ENCODE results near the gene KLHDC4. TPM values are rescaled to one million over a fixed set of nuclear protein-coding genes. Genes with fewer than 3 reads are reported as not detected.
"Not testable (repeated sequence)": the region's sequence is repeated elsewhere in the genome, so short reads cannot be mapped to it uniquely, and the experiment has no call there.

KLHDC4 gene
- total RNA-seq, 1 donor from 2014 or later, result 91.0 TPM

- Mint-ChIP-seq H3K27ac (peak overlapping the region; percentile 96), H3K36me3 (ENCODE audit: low read depth) (peaks cover 3% of the 10 kb centered on the region), H3K27me3 (no peaks in the 10 kb centered on the region), H3K4me3 (peak overlapping the region; percentile 77), H3K9me3 (no peaks in the 10 kb centered on the region), H3K4me1 (peaks cover 48% of the 10 kb centered on the region)
- intact Hi-C loops (cut with micrococcal nuclease), result loop anchor here (10.0 kb wide), 1 partner anchor 656 kb away; no protein-coding TSS in a partner anchor
- DNase-seq, result no peak
Measured at GRCh38 chr16:87778476-87778829, 12.7 kb upstream of the KLHDC4 start.

GRCh38 chr16:87773836-87774235 is 8.1 kb upstream of the KLHDC4 start:
- H3K36me3 Mint-ChIP-seq (ENCODE audit: low read depth); DNase-seq; H3K27ac Mint-ChIP-seq; H3K4me3 Mint-ChIP-seq; H3K27me3 Mint-ChIP-seq; H3K9me3 Mint-ChIP-seq: not testable (repeated sequence)
- intact Hi-C loops (cut with micrococcal nuclease), result loop anchor here (10.0 kb wide), 1 partner anchor 661 kb away; no protein-coding TSS in a partner anchor
- H3K4me1 Mint-ChIP-seq, result peaks cover 23% of the 10 kb centered on the region

GRCh38 chr16:87767456-87767855 is 1.7 kb upstream of the KLHDC4 start:
- not testable (repeated sequence) for H3K9me3 Mint-ChIP-seq, H3K27ac Mint-ChIP-seq, H3K27me3 Mint-ChIP-seq, DNase-seq
- Mint-ChIP-seq H3K4me3 (peak overlapping the region; percentile 98), H3K36me3 (ENCODE audit: low read depth) (peaks cover 19% of the 10 kb centered on the region), H3K4me1 (peaks cover 28% of the 10 kb centered on the region)
- intact Hi-C loops (cut with micrococcal nuclease), result loop anchor here (2.0 to 5.0 kb wide), 2 partner anchors 215 to 379 kb away; no protein-coding TSS in a partner anchor

GRCh38 chr16:87766485-87766797 is 655 bp upstream of the KLHDC4 start:
- H3K27me3 Mint-ChIP-seq, result no peaks in the 10 kb centered on the region
- H3K4me3 Mint-ChIP-seq, result peak overlapping the region; percentile 98
- peaks cover 32% of the 10 kb centered on the region for H3K4me1 Mint-ChIP-seq
- H3K36me3 Mint-ChIP-seq (ENCODE audit: low read depth), result peaks cover 26% of the 10 kb centered on the region
- peak overlapping the region; percentile 96 for H3K27ac Mint-ChIP-seq
- H3K9me3 Mint-ChIP-seq, result no peaks in the 10 kb centered on the region
- intact Hi-C loops (cut with micrococcal nuclease), result loop anchor here (2.0 to 5.0 kb wide), 2 partner anchors 214 to 378 kb away; no protein-coding TSS in a partner anchor
- DNase-seq, result no peak

GRCh38 chr16:87765473-87765775 is 362 bp downstream of the KLHDC4 start:
- H3K4me1 Mint-ChIP-seq, result peaks cover 32% of the 10 kb centered on the region
- H3K4me3 Mint-ChIP-seq, result peak overlapping the region; percentile 98
- peak overlapping the region; percentile 84 for H3K27ac Mint-ChIP-seq
- intact Hi-C loops (cut with micrococcal nuclease), result loop anchor here (5.0 kb wide), 1 partner anchor 213 kb away; no protein-coding TSS in a partner anchor
- H3K36me3 Mint-ChIP-seq (ENCODE audit: low read depth), result peaks cover 32% of the 10 kb centered on the region
- H3K9me3 Mint-ChIP-seq, result no peaks in the 10 kb centered on the region
- no peaks in the 10 kb centered on the region for H3K27me3 Mint-ChIP-seq
- peak; percentile 80 for DNase-seq

GRCh38 chr16:87764600-87765472 is 950 bp downstream of the KLHDC4 start:
- peaks cover 34% of the 10 kb centered on the region for H3K36me3 Mint-ChIP-seq (ENCODE audit: low read depth)
- intact Hi-C loops (cut with micrococcal nuclease), result loop anchor here (5.0 kb wide), 1 partner anchor 213 kb away; no protein-coding TSS in a partner anchor
- H3K27me3 Mint-ChIP-seq, result no peaks in the 10 kb centered on the region
- peak overlapping the region; percentile 84 for H3K27ac Mint-ChIP-seq
- no peaks in the 10 kb centered on the region for H3K9me3 Mint-ChIP-seq
- H3K4me1 Mint-ChIP-seq, result peaks cover 32% of the 10 kb centered on the region
- H3K4me3 Mint-ChIP-seq, result peak overlapping the region; percentile 98
- DNase-seq, result peak; percentile 68

- no peak for DNase-seq
- H3K36me3 Mint-ChIP-seq (ENCODE audit: low read depth), result peaks cover 46% of the 10 kb centered on the region
- intact Hi-C loops (cut with micrococcal nuclease), result no loop called here
- H3K27ac Mint-ChIP-seq, result no peak overlapping the region
- peaks cover 27% of the 10 kb centered on the region for H3K4me1 Mint-ChIP-seq
- no peaks in the 10 kb centered on the region for H3K9me3 Mint-ChIP-seq
- H3K27me3 Mint-ChIP-seq, result no peaks in the 10 kb centered on the region
- H3K4me3 Mint-ChIP-seq, result peak overlapping the region; percentile 43
Measured at GRCh38 chr16:87762620-87763019, 3.2 kb downstream of the KLHDC4 start.

- Mint-ChIP-seq H3K9me3 (no peaks in the 10 kb centered on the region), H3K4me3 (no peak overlapping the region), H3K27ac (peak overlapping the region; percentile 37), H3K4me1 (peaks cover 25% of the 10 kb centered on the region), H3K27me3 (no peaks in the 10 kb centered on the region), H3K36me3 (ENCODE audit: low read depth) (peaks cover 49% of the 10 kb centered on the region)
- DNase-seq, result no peak
- intact Hi-C loops (cut with micrococcal nuclease), result no loop called here
Measured at GRCh38 chr16:87762071-87762571, 3.7 kb downstream of the KLHDC4 start.

- H3K4me1 Mint-ChIP-seq, result peaks cover 23% of the 10 kb centered on the region
- no peak overlapping the region for H3K4me3 Mint-ChIP-seq
- peaks cover 58% of the 10 kb centered on the region for H3K36me3 Mint-ChIP-seq (ENCODE audit: low read depth)
- H3K9me3 Mint-ChIP-seq, result no peaks in the 10 kb centered on the region
- intact Hi-C loops (cut with micrococcal nuclease), result no loop called here
- H3K27me3 Mint-ChIP-seq, result no peaks in the 10 kb centered on the region
- no peak for DNase-seq
- H3K27ac Mint-ChIP-seq, result no peak overlapping the region
Measured at GRCh38 chr16:87761060-87761459, 4.7 kb downstream of the KLHDC4 start.

- Mint-ChIP-seq H3K27ac (no peak overlapping the region), H3K4me3 (no peak overlapping the region), H3K4me1 (peaks cover 9% of the 10 kb centered on the region), H3K9me3 (no peaks in the 10 kb centered on the region), H3K36me3 (ENCODE audit: low read depth) (peaks cover 69% of the 10 kb centered on the region), H3K27me3 (no peaks in the 10 kb centered on the region)
- DNase-seq, result no peak
- intact Hi-C loops (cut with micrococcal nuclease), result no loop called here
Measured at GRCh38 chr16:87757841-87758426, 7.9 kb downstream of the KLHDC4 start.

GRCh38 chr16:87754535-87754934 is 11.3 kb downstream of the KLHDC4 start:
- Mint-ChIP-seq H3K36me3 (ENCODE audit: low read depth) (peaks cover 69% of the 10 kb centered on the region), H3K9me3 (no peaks in the 10 kb centered on the region), H3K4me3 (no peak overlapping the region), H3K27ac (no peak overlapping the region), H3K27me3 (no peaks in the 10 kb centered on the region), H3K4me1 (no peaks in the 10 kb centered on the region)
- DNase-seq, result no peak
- intact Hi-C loops (cut with micrococcal nuclease), result no loop called here

GRCh38 chr16:87747626-87748414 is 18.0 kb downstream of the KLHDC4 start:
- H3K4me3 Mint-ChIP-seq, result no peak overlapping the region
- H3K36me3 Mint-ChIP-seq (ENCODE audit: low read depth), result peaks cover 45% of the 10 kb centered on the region
- DNase-seq, result no peak
- H3K4me1 Mint-ChIP-seq, result peaks cover 2% of the 10 kb centered on the region
- intact Hi-C loops (cut with micrococcal nuclease), result no loop called here
- H3K27me3 Mint-ChIP-seq, result no peaks in the 10 kb centered on the region
- no peaks in the 10 kb centered on the region for H3K9me3 Mint-ChIP-seq
- H3K27ac Mint-ChIP-seq, result no peak overlapping the region

- no peak overlapping the region for H3K4me3 Mint-ChIP-seq
- H3K9me3 Mint-ChIP-seq, result no peaks in the 10 kb centered on the region
- H3K27me3 Mint-ChIP-seq, result no peaks in the 10 kb centered on the region
- peaks cover 4% of the 10 kb centered on the region for H3K4me1 Mint-ChIP-seq
- no peak for DNase-seq
- intact Hi-C loops (cut with micrococcal nuclease), result no loop called here
- H3K27ac Mint-ChIP-seq, result no peak overlapping the region
- H3K36me3 Mint-ChIP-seq (ENCODE audit: low read depth), result peaks cover 47% of the 10 kb centered on the region
Measured at GRCh38 chr16:87746178-87746577, 19.6 kb downstream of the KLHDC4 start.

Measured in activated CD4-positive, alpha-beta T cell treated with anti-CD3 and anti-CD28 coated beads, Interleukin-2, amount 10 ng/mL, durations not matched to agents 24 days and 14 days (primary cell).